ENCODE data around the gene GPR21. TPM values are rescaled to one million over a fixed set of nuclear protein-coding genes. Genes with fewer than 3 reads are reported as not detected.

GPR21 gene
- total RNA-seq, 2 donors from 2014 or later, result 0.97 TPM; not detected in 1

- TF ChIP-seq POLR2AphosphoS5 (IDR thresholded peaks at IDR 0.05) (peak; percentile 61), CTCF (IDR thresholded peaks at IDR 0.05) (no peak), POLR2A (IDR thresholded peaks at IDR 0.05) (no peak)
- Histone ChIP-seq H3K9me3 (no peaks in the 10 kb centered on the region), H3K4me3 (no peak overlapping the region), H3K4me1 (replicated peaks) (no peaks in the 10 kb centered on the region), H3K36me3 (no peaks in the 10 kb centered on the region), H3K27me3 (replicated peaks; ENCODE audit: insufficient read depth) (no peaks in the 10 kb centered on the region), H3K27ac (peak overlapping the region; percentile 14 to 57)
- DNase-seq (ENCODE audit: low spot score), result peak; percentile 57
- intact Hi-C loops (cut with DNase I), result no loop called here
- 5% methylated on average over 3 of the region's 3 CpGs for WGBS
Measured at GRCh38 chr9:123049589-123050222, 16.2 kb downstream of the GPR21 start.

DNA sequence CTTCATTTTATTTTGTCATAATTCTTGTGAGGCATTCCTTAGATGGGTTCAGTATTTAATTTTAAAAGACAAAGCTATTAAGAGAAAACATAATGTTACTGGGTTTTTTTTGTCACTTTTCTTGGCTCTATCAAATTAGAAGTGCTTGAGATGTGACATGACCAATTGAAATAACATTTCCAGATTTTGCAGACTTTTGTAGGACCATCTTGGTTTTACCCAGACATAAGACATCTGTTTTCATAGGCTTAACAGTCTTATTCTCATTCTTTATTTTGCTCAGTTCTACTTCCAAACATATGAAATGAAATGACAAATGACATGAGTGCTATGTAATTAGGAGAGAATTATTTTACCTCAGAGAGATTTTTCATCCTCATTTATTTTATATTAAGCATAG lies 19.6 kb downstream of the GPR21 start:
- Histone ChIP-seq H3K4me3 (no peak overlapping the region), H3K4me1 (replicated peaks) (no peaks in the 10 kb centered on the region), H3K27me3 (replicated peaks; ENCODE audit: insufficient read depth) (no peaks in the 10 kb centered on the region), H3K36me3 (no peaks in the 10 kb centered on the region), H3K27ac (no peak overlapping the region), H3K9me3 (no peaks in the 10 kb centered on the region)
- no peak for TF ChIP-seq POLR2AphosphoS5 (IDR thresholded peaks at IDR 0.05)
- TF ChIP-seq POLR2A (IDR thresholded peaks at IDR 0.05), result no peak
- no peak for TF ChIP-seq CTCF (IDR thresholded peaks at IDR 0.05)
- intact Hi-C loops (cut with DNase I), result no loop called here
- DNase-seq (ENCODE audit: low spot score), result no peak

- intact Hi-C loops (cut with DNase I), result no loop called here
- TF ChIP-seq POLR2AphosphoS5 (IDR thresholded peaks at IDR 0.05) (no peak), POLR2A (IDR thresholded peaks at IDR 0.05) (no peak), CTCF (IDR thresholded peaks at IDR 0.05) (no peak)
- Histone ChIP-seq H3K27me3 (replicated peaks; ENCODE audit: insufficient read depth) (no peaks in the 10 kb centered on the region), H3K9me3 (no peaks in the 10 kb centered on the region), H3K27ac (no peak overlapping the region), H3K36me3 (no peaks in the 10 kb centered on the region), H3K4me3 (no peak overlapping the region), H3K4me1 (replicated peaks) (no peaks in the 10 kb centered on the region)
- DNase-seq (ENCODE audit: low spot score), result no peak
- 22% methylated on average over 2 of the region's 2 CpGs for WGBS
Measured at GRCh38 chr9:123053711-123054110, 20.2 kb downstream of the GPR21 start.

DNA sequence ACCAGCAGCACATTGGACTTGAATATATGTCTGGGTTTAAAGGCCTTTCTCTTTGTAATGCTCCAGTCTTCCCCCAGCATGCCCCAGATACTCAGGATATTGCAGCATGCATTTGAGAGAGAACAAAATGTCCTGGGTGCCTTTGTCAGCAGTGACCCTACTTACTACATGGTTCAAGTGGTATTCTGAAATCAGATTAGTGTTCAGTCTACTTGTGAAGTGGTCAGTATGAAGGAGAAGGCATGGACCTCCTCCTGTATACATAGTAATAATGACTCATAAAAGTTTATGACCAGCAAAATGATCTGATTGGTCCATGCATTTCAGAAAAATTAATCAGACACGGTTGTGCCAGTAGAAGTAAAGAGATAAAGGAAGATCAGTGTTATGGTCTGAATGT lies 25.4 kb downstream of the GPR21 start:
- no peaks in the 10 kb centered on the region for H3K4me1 ChIP-seq (replicated peaks)
- no peak overlapping the region for H3K27ac ChIP-seq
- no peaks in the 10 kb centered on the region for H3K27me3 ChIP-seq (replicated peaks; ENCODE audit: insufficient read depth)
- H3K36me3 ChIP-seq, result no peaks in the 10 kb centered on the region
- intact Hi-C loops (cut with DNase I), result no loop called here
- DNase-seq (ENCODE audit: low spot score), result no peak
- 60% methylated on average over 1 of the region's 1 CpG for WGBS
- H3K4me3 ChIP-seq, result no peak overlapping the region
- TF ChIP-seq POLR2AphosphoS5 (IDR thresholded peaks at IDR 0.05) (no peak), CTCF (IDR thresholded peaks at IDR 0.05) (no peak), POLR2A (IDR thresholded peaks at IDR 0.05) (no peak)
- no peaks in the 10 kb centered on the region for H3K9me3 ChIP-seq

DNA sequence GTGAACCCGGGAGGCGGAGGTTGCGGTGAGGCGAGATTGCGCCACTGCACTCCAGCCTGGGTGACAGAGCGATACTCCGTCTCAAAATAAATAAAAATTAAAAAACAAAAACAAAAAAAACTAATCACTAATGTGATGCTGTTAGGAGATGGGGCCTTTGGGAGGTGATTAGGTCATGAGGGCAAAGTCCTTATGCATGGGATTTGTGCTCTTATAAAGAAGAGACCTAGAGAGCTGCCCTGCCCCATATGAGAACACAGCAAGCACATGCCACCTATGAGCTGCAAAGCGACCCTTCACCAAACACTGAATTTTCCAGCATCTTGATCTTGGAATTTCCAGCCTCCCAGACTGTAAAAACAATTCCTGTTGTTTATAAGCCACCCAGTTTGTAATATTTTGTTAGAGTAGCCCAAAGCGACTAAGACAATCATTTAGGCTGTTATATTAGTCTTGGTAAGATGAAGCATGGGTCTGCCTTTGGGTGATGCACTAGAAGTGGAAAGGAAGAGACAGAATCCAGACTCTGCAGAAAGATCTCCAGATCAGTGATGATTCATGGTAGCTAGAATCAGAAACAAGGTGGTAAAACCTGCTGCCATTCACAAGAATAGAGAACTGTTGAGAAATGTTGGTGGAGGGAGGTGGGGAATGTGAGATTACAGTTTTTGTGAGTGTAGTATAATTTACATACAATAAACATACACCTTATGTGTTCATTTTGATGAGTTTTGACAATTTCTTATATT lies 26.2 kb downstream of the GPR21 start:
- no peak overlapping the region for H3K4me3 ChIP-seq
- WGBS, result 95% methylated on average over 9 of the region's 9 CpGs
- H3K36me3 ChIP-seq, result no peaks in the 10 kb centered on the region
- intact Hi-C loops (cut with DNase I), result no loop called here
- TF ChIP-seq POLR2AphosphoS5 (IDR thresholded peaks at IDR 0.05) (no peak), POLR2A (IDR thresholded peaks at IDR 0.05) (no peak), CTCF (IDR thresholded peaks at IDR 0.05) (no peak)
- H3K9me3 ChIP-seq, result no peaks in the 10 kb centered on the region
- no peak for DNase-seq (ENCODE audit: low spot score)
- H3K4me1 ChIP-seq (replicated peaks), result no peaks in the 10 kb centered on the region
- H3K27me3 ChIP-seq (replicated peaks; ENCODE audit: insufficient read depth), result no peaks in the 10 kb centered on the region
- H3K27ac ChIP-seq, result no peak overlapping the region
